Endothelial cell of umbilical vein (primary cell): Measurements from ENCODE around the gene PSMA7. TPM values are rescaled to one million over a fixed set of nuclear protein-coding genes. Genes with fewer than 3 reads are reported as not detected.

Source experiments
- BruUV-seq: library from RNA; stranded (reverse); fragments of 400-500 nt; replicated peaks from 2 replicates; lab custom pipeline; 2021; lab: Mats Ljungman, UMichigan
- CTCF ChIA-PET: fragments of 300-600, 350-600 bp; sonication (Branson Sonifier 250); formaldehyde crosslinking; loops from one replicate; lab custom pipeline; 2021; ENCODE audit warnings: antibody characterized with exemption, inconsistent platforms; lab: Charles Lee
- POLR2A ChIA-PET: fragments of 300-600, 350-600 bp; sonication (Branson Sonifier 250); formaldehyde crosslinking; loops from one replicate; lab custom pipeline; 2021; ENCODE audit warnings: antibody characterized with exemption, inconsistent platforms; lab: Charles Lee
- DNase-seq: peaks from one replicate; pipeline ENCODE4 v3.0.0-alpha.2; 2011; ENCODE audit warnings: low read depth, low spot score
- FAIRE-seq: peaks from 2 replicates; lab custom pipeline; 2011; peaks lifted over from hg19 to GRCh38; lab: Jason Lieb, UNC
- H2AFZ ChIP-seq: 2 replicates; pipeline ENCODE4 v1.6.0; 2012; ENCODE audit warnings: low read depth, low read length, control low read depth, inconsistent platforms
- H3K27ac ChIP-seq: 2 replicates; pipeline ENCODE4 v1.5.1; 2011; ENCODE audit warnings: low read depth, mild to moderate bottlenecking, control low read depth, low read length, moderate library complexity; ENCODE audit not compliant: insufficient read depth
- H3K27me3 ChIP-seq, 2 experiments: 2 replicates each; pipeline versions ENCODE4 v1.6.0 to v1.6.1; 2011; ENCODE audit warnings: low read length in 2 of 2, mixed read lengths in 1 of 2; ENCODE audit not compliant: control insufficient read depth in 2 of 2, insufficient read depth in 2 of 2
- H3K36me3 ChIP-seq, 2 experiments: 2 replicates in 1 of 2; 3 replicates in 1 of 2; pipeline ENCODE4 v1.5.1; 2011; ENCODE audit warnings: low read length in 2 of 2, mild to moderate bottlenecking in 1 of 2, moderate library complexity in 1 of 2; ENCODE audit not compliant: control insufficient read depth in 2 of 2, insufficient read depth in 2 of 2; ENCODE audit errors: extremely low read depth in 1 of 2
- H3K4me1 ChIP-seq: 3 replicates; pipeline ENCODE4 v1.5.1; 2011; ENCODE audit warnings: mild to moderate bottlenecking, low read length; ENCODE audit not compliant: control insufficient read depth, insufficient read depth; ENCODE audit errors: extremely low read depth
- H3K4me2 ChIP-seq: 2 replicates; pipeline ENCODE4 v1.6.1; 2011; ENCODE audit warnings: low read length, control low read depth, mixed read lengths; ENCODE audit not compliant: insufficient read depth
- H3K4me3 ChIP-seq, 3 experiments: fragments of 200-600 bp in 1 of 3; sonication (generic), shearing (Covaris generic) in 1 of 3; replicated peaks in 1 of 3; 2 replicates each; pipeline ENCODE4 v1.5.1; 2011 to 2016; ENCODE audit warnings: control low read depth in 3 of 3, low read length in 3 of 3, mild to moderate bottlenecking in 2 of 3, inconsistent platforms in 1 of 3, low read depth in 1 of 3, moderate library complexity in 1 of 3; ENCODE audit not compliant: insufficient read depth in 1 of 3
- H3K79me2 ChIP-seq: 2 replicates; pipeline ENCODE4 v1.6.0; 2012; ENCODE audit warnings: low read length, inconsistent platforms; ENCODE audit not compliant: control insufficient read depth, insufficient read depth
- H3K9ac ChIP-seq: replicated peaks from 2 replicates; pipeline ENCODE3; 2011; ENCODE audit warnings: low read length, control low read depth; ENCODE audit not compliant: insufficient read depth; ENCODE audit errors: extremely low read depth
- H3K9me1 ChIP-seq: replicated peaks from 3 replicates; pipeline ENCODE4 v1.6.0; 2011; ENCODE audit warnings: mild to moderate bottlenecking, low read length; ENCODE audit not compliant: control insufficient read depth, insufficient read depth; ENCODE audit errors: extremely low read depth
- H3K9me3 ChIP-seq: replicated peaks from 2 replicates; pipeline ENCODE4 v1.5.1; 2012; ENCODE audit warnings: low read length, inconsistent platforms; ENCODE audit not compliant: control insufficient read depth, insufficient read depth
- H4K20me1 ChIP-seq: replicated peaks from 2 replicates; pipeline ENCODE3; 2011; ENCODE audit warnings: mild to moderate bottlenecking, low read length; ENCODE audit not compliant: control insufficient read depth, insufficient read depth; ENCODE audit errors: extremely low read depth
- EZH2 ChIP-seq: IDR thresholded peaks from 2 replicates; pipeline ENCODE4 v1.6.1; 2012; ENCODE audit warnings: borderline replicate concordance, low read depth, mild to moderate bottlenecking, moderate library complexity, low read length, inconsistent platforms; ENCODE audit not compliant: severe bottlenecking
- FOS ChIP-seq: IDR thresholded peaks from 2 replicates; pipeline ENCODE4 v1.6.1; 2011; ENCODE audit warnings: mild to moderate bottlenecking, low read length, moderate library complexity, borderline replicate concordance; ENCODE audit not compliant: insufficient read depth
- GATA2 ChIP-seq: IDR thresholded peaks from 2 replicates; pipeline ENCODE4 v1.7.0; 2011; ENCODE audit warnings: low read depth, mild to moderate bottlenecking, moderate library complexity, mixed read lengths, low read length; ENCODE audit not compliant: insufficient read length, insufficient read depth
- JUN ChIP-seq: IDR thresholded peaks from 2 replicates; pipeline ENCODE4 v1.6.1; 2011; ENCODE audit warnings: borderline replicate concordance, low read depth; ENCODE audit not compliant: insufficient read length, insufficient read depth
- MAX ChIP-seq: IDR thresholded peaks from 2 replicates; pipeline ENCODE4 v1.6.1; 2011; ENCODE audit not compliant: insufficient read depth, insufficient read length
- MYC ChIP-seq: IDR thresholded peaks from one replicate; pipeline ENCODE4 v1.6.1; 2011; ENCODE audit warnings: mild to moderate bottlenecking, low read depth, low read length
- POLR2A ChIP-seq: IDR thresholded peaks from 2 replicates; pipeline ENCODE4 v1.6.1; 2012; ENCODE audit warnings: low read depth, mild to moderate bottlenecking, control low read depth, low read length
- POLR2AphosphoS5 ChIP-seq: IDR thresholded peaks from 2 replicates; pipeline ENCODE4 v1.6.1; 2012; ENCODE audit warnings: low read depth, mild to moderate bottlenecking, control low read depth, low read length, moderate library complexity; ENCODE audit not compliant: insufficient read depth
- dilution Hi-C: fragments of 300-500 bp; cut with MboI; formaldehyde crosslinking; loops from one replicate; pipeline ENCODE4 v1.15.0; 2019; ENCODE audit warnings: low sequenced_read_pairs; ENCODE audit not compliant: extremely low pct_ligation_motif_present
- intact Hi-C: fragments of 100-400 bp; cut with micrococcal nuclease; formaldehyde crosslinking; loops from one replicate; pipeline ENCODE4 v1.10.0; 2022
- polyA plus RNA-seq, 4 experiments: library from polyadenylated mRNA; depleted of rRNA in 3 of 4; stranded (reverse) in 3 of 4; unstranded in 1 of 4; fragments of >200 nt; gene quantifications; 2 replicates each; pipeline versions ENCODE4 v1.2.1 to v1.2.3, GENCODE V29; 2011 to 2012; ENCODE audit warnings: missing spikeins in 1 of 4
- total RNA-seq: library from RNA; stranded (reverse); gene quantifications from 2 replicates; pipeline ENCODE4 v1.2.3, GENCODE V29; 2021
- TF ChIP-seq, protein P1 (sequence below), 2 donors: IDR thresholded peaks; 1 replicate in 1 of 2; 2 replicates in 1 of 2; pipeline ENCODE4 v1.5.1; 2011; ENCODE audit warnings: low read length in 2 of 2, mild to moderate bottlenecking in 2 of 2, moderate library complexity in 2 of 2, control low read depth in 1 of 2, inconsistent platforms in 1 of 2, low read depth in 1 of 2; ENCODE audit not compliant: insufficient read depth in 1 of 2; ENCODE audit errors: extremely low read depth in 1 of 2

The PSMA7 gene
- total and polyA plus RNA-seq, 2 donors (not counting 3 experiments of a cell fraction or from before 2014, with no cell fraction given) = 393 to 826 TPM

DNA sequence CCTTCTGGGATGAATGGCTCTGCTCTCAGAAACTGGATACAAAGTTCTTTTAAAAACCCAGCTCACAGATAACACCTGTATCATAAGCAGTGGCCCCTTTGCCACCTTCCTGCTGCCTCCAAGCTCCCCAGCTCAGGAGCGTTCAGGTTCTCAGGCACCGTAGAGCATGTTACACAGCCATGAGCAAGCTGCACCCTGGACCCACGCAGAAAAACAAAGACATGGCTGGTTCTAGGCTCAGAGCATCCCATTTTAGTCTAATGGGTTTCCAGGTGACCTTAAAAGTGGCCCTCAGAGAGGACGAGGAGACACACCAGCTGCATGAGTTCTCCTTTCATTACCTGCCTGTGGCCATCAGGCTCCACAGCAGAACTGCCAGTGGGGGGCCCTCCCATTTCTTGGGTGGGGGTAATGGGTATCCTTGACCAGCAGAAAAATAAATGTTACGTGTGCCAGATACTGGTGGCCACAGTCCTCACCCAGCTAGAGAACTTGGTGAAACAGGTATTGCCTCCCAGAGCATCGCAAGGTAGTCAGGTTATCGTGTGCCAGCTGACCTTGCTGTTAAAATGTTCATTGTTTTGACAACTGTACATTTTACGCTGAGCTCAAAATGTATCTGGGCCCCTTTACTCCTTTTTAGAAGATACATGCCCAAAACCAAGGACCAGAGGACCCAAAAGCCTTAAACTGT, 7.5 kb downstream of the PSMA7 start:
- no peaks in the 10 kb centered on the region for H3K9me3 ChIP-seq
- H3K4me2 ChIP-seq = no peak overlapping the region
- BruUV-seq = no TSS peak
- DNase-seq = no peak
- peaks cover 40 to 75% of the 10 kb centered on the region in 2 experiments for H3K36me3 ChIP-seq
- no peaks in the 10 kb centered on the region for H3K4me1 ChIP-seq
- no peak overlapping the region for H3K4me3 ChIP-seq
- POLR2A ChIA-PET = interaction anchor here (0.6 kb wide), 1 partner anchor 52 kb away, joined by 4 read pairs; no protein-coding TSS in a partner anchor
- intact Hi-C loops = loop anchor here (1.0 to 5.0 kb wide), 2 partner anchors 68 to 109 kb away; partner anchors contain the start of gene TAF4
- dilution Hi-C loops = no loop called here
- H3K79me2 ChIP-seq = peaks cover 21% of the 10 kb centered on the region
- no peak for TF ChIP-seq POLR2A
- no peak for TF ChIP-seq MYC
- TF ChIP-seq EZH2 = no peak
- TF ChIP-seq, protein P1, sequence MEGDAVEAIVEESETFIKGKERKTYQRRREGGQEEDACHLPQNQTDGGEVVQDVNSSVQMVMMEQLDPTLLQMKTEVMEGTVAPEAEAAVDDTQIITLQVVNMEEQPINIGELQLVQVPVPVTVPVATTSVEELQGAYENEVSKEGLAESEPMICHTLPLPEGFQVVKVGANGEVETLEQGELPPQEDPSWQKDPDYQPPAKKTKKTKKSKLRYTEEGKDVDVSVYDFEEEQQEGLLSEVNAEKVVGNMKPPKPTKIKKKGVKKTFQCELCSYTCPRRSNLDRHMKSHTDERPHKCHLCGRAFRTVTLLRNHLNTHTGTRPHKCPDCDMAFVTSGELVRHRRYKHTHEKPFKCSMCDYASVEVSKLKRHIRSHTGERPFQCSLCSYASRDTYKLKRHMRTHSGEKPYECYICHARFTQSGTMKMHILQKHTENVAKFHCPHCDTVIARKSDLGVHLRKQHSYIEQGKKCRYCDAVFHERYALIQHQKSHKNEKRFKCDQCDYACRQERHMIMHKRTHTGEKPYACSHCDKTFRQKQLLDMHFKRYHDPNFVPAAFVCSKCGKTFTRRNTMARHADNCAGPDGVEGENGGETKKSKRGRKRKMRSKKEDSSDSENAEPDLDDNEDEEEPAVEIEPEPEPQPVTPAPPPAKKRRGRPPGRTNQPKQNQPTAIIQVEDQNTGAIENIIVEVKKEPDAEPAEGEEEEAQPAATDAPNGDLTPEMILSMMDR (IDR thresholded peaks at IDR 0.05; ENCODE audit: extremely low read depth in 1 of 2, insufficient read depth in 1 of 2, low read depth in 1 of 2, low read length in 2 of 2) = no peak
- no peak for TF ChIP-seq FOS
- TF ChIP-seq JUN = no peak
- no peak for TF ChIP-seq GATA2
- TF ChIP-seq POLR2AphosphoS5 = no peak
- no peak for TF ChIP-seq MAX
- no peak overlapping the region for H3K27ac ChIP-seq
- CTCF ChIA-PET = interaction anchor here (1.2 to 6.1 kb wide), 7 partner anchors 12 to 125 kb away, joined by 3 to 75 read pairs (median 6); partner anchors contain the start of gene LSM14B
- H3K9ac ChIP-seq = no peak overlapping the region
- H3K9me1 ChIP-seq = no peaks in the 10 kb centered on the region
- FAIRE-seq = no peak
- peaks cover 7% of the 10 kb centered on the region for H4K20me1 ChIP-seq
- no peaks in the 10 kb centered on the region for H3K27me3 ChIP-seq
- no peak overlapping the region for H2AFZ ChIP-seq
